SK-N-SH treated with all-trans-retinoic acid at 6 μM for 48 hours (cell line): ENCODE measurements around the gene PALLD.

Experiments used
- ATAC-seq: fragments of 200-7000 bp; cut with Tn5 transposase; 3 replicates; pipeline ENCODE4 v1.9.1; 2020; ENCODE audit warnings: mild to moderate bottlenecking, moderate library complexity
- ARNTL ChIP-seq: fragments of 450-650 bp; formaldehyde crosslinking; IDR thresholded peaks from 2 replicates; pipeline ENCODE4 v1.5.0; 2020; ENCODE audit warnings: low read depth, mild to moderate bottlenecking, moderate library complexity, borderline replicate concordance
- BACH2 ChIP-seq: fragments of 250-450 bp; sonication (Bioruptor Pico); IDR thresholded peaks from 2 replicates; pipeline ENCODE4 v1.9.0; 2021; ENCODE audit warnings: mild to moderate bottlenecking, borderline replicate concordance
- CREB5 ChIP-seq: fragments of 250-450 bp; sonication (Bioruptor Pico); IDR thresholded peaks from 2 replicates; pipeline ENCODE4 v1.5.1; 2020; ENCODE audit warnings: low read depth, mild to moderate bottlenecking, moderate library complexity
- CSDC2 ChIP-seq: fragments of 250-450 bp; sonication (Bioruptor Pico); IDR thresholded peaks from 2 replicates; pipeline ENCODE4 v1.5.0; 2020; ENCODE audit warnings: mild to moderate bottlenecking, moderate library complexity
- CSRNP3 ChIP-seq: fragments of 250-450 bp; sonication (Bioruptor Pico); IDR thresholded peaks from 2 replicates; pipeline ENCODE4 v1.5.1; 2021; ENCODE audit warnings: mild to moderate bottlenecking, moderate library complexity
- ESRRG ChIP-seq: fragments of 250-450 bp; sonication (Bioruptor Pico); IDR thresholded peaks from 2 replicates; pipeline ENCODE4 v1.6.1; 2021; ENCODE audit warnings: mild to moderate bottlenecking
- GLIS3 ChIP-seq: fragments of 250-450 bp; sonication (Bioruptor Pico); IDR thresholded peaks from 2 replicates; pipeline ENCODE4 v1.5.0; 2020; ENCODE audit warnings: mild to moderate bottlenecking, moderate library complexity
- ISL1 ChIP-seq: fragments of 250-450 bp; sonication (Bioruptor Pico); IDR thresholded peaks from 2 replicates; pipeline ENCODE4 v2.1.2; 2022; ENCODE audit warnings: mild to moderate bottlenecking, moderate library complexity
- OSR1 ChIP-seq: fragments of 250-450 bp; sonication (Bioruptor Pico); IDR thresholded peaks from 2 replicates; pipeline ENCODE4 v1.8.0; 2022; ENCODE audit warnings: moderate library complexity, mild to moderate bottlenecking, inconsistent platforms
- PATZ1 ChIP-seq: fragments of 250-450 bp; sonication (Bioruptor Pico); IDR thresholded peaks from 2 replicates; pipeline ENCODE4 v1.8.0; 2020; ENCODE audit warnings: mild to moderate bottlenecking, moderate library complexity, borderline replicate concordance
- POU6F1 ChIP-seq: fragments of 250-450 bp; sonication (Bioruptor Pico); IDR thresholded peaks from 2 replicates; pipeline ENCODE4 v1.8.0; 2021; ENCODE audit warnings: low read depth, mild to moderate bottlenecking, moderate library complexity, borderline replicate concordance
- PPARA ChIP-seq: fragments of 250-450 bp; sonication (Bioruptor Pico); IDR thresholded peaks from 2 replicates; pipeline ENCODE4 v1.5.0; 2020; ENCODE audit warnings: mild to moderate bottlenecking, borderline replicate concordance
- RARB ChIP-seq: fragments of 250-450 bp; sonication (Bioruptor Pico); IDR thresholded peaks from 2 replicates; pipeline ENCODE4 v1.8.0; 2021; ENCODE audit warnings: mild to moderate bottlenecking, moderate library complexity
- SNAI2 ChIP-seq: fragments of 250-450 bp; sonication (Bioruptor Pico); IDR thresholded peaks from 2 replicates; pipeline ENCODE4 v1.5.0; 2020; ENCODE audit warnings: mild to moderate bottlenecking, moderate library complexity
- TCF4 ChIP-seq: fragments of 250-450 bp; sonication (Bioruptor Pico); IDR thresholded peaks from 2 replicates; pipeline ENCODE4 v1.8.0; 2021; ENCODE audit warnings: mild to moderate bottlenecking, moderate library complexity, borderline replicate concordance
- TOX ChIP-seq: fragments of 250-450 bp; sonication (Bioruptor Pico); IDR thresholded peaks from 2 replicates; pipeline ENCODE4 v1.8.0; 2021; ENCODE audit warnings: mild to moderate bottlenecking, moderate library complexity, borderline replicate concordance
- TSHZ2 ChIP-seq: fragments of 250-450 bp; sonication (Bioruptor Pico); IDR thresholded peaks from 2 replicates; pipeline ENCODE4 v1.5.0; 2020; ENCODE audit warnings: mild to moderate bottlenecking, moderate library complexity
- ZC3H10 ChIP-seq: fragments of 250-450 bp; sonication (Bioruptor Pico); IDR thresholded peaks from 2 replicates; pipeline ENCODE4 v1.5.1; 2021; ENCODE audit warnings: mild to moderate bottlenecking, moderate library complexity
- ZFP3 ChIP-seq: fragments of 250-450 bp; sonication (Bioruptor Pico); IDR thresholded peaks from 2 replicates; pipeline ENCODE4 v1.5.0; 2020; ENCODE audit warnings: mild to moderate bottlenecking, moderate library complexity
- ZNF565 ChIP-seq: fragments of 450-650 bp; formaldehyde crosslinking; conservative IDR thresholded peaks from 2 replicates; pipeline ENCODE4 v1.5.0; 2020; ENCODE audit warnings: low read depth, mild to moderate bottlenecking, moderate library complexity
- ZNF70 ChIP-seq: fragments of 450-650 bp; formaldehyde crosslinking; IDR thresholded peaks from 2 replicates; pipeline ENCODE4 v1.5.0; 2020; ENCODE audit warnings: mild to moderate bottlenecking, moderate library complexity
- ZNF8 ChIP-seq: fragments of 450-650 bp; formaldehyde crosslinking; IDR thresholded peaks from 2 replicates; pipeline ENCODE4 v1.5.0; 2020; ENCODE audit warnings: mild to moderate bottlenecking, moderate library complexity

Gene PALLD

GRCh38 chr4:168720396-168720900 is 223.6 kb downstream of the PALLD start:
- TF ChIP-seq ESRRG (no peak), RARB (CRISPR knock-in tag) (no peak), ARNTL (CRISPR knock-in tag) (no peak), CREB5 (CRISPR knock-in tag) (no peak), ZNF70 (CRISPR knock-in tag) (no peak), PPARA (CRISPR knock-in tag) (no peak), TSHZ2 (CRISPR knock-in tag) (no peak), TOX (CRISPR knock-in tag) (no peak), CSRNP3 (CRISPR knock-in tag) (no peak), ISL1 (no peak), ZFP3 (CRISPR knock-in tag) (no peak), OSR1 (no peak), ZNF565 (CRISPR knock-in tag) (no peak), ZC3H10 (no peak), PATZ1 (no peak), CSDC2 (CRISPR knock-in tag) (no peak), GLIS3 (no peak), TCF4 (CRISPR knock-in tag) (no peak)
- no peak for ATAC-seq

- peak; percentile 26; the same call in 2 of the 3 replicates for ATAC-seq
- TF ChIP-seq ESRRG (no peak), ZNF565 (CRISPR knock-in tag) (no peak), RARB (CRISPR knock-in tag) (no peak), SNAI2 (CRISPR knock-in tag) (no peak), TSHZ2 (CRISPR knock-in tag) (no peak), CREB5 (CRISPR knock-in tag) (no peak), CSDC2 (CRISPR knock-in tag) (no peak), TOX (CRISPR knock-in tag) (no peak), ZNF8 (CRISPR knock-in tag) (no peak), OSR1 (no peak), TCF4 (CRISPR knock-in tag) (no peak), BACH2 (no peak), POU6F1 (CRISPR knock-in tag) (no peak), ZFP3 (CRISPR knock-in tag) (no peak), GLIS3 (no peak), ZNF70 (CRISPR knock-in tag) (no peak)
These were observed 225.5 kb downstream of the PALLD start for GRCh38 chr4:168722391-168722790.
